HG02642 (cell line): Measurements from ENCODE around the gene SIX3.

Experiments used
- ATAC-seq: cut with Tn5 transposase; IDR thresholded peaks from one replicate; pipeline ENCODE4 v1.9.1; 2021; ENCODE audit warnings: mild to moderate bottlenecking; ENCODE audit not compliant: unreplicated experiment, poor library complexity

Gene SIX3

GRCh38 chr2:44930274-44931197 is 11.0 kb upstream of the SIX3 start:
- ATAC-seq = no peak

DNA sequence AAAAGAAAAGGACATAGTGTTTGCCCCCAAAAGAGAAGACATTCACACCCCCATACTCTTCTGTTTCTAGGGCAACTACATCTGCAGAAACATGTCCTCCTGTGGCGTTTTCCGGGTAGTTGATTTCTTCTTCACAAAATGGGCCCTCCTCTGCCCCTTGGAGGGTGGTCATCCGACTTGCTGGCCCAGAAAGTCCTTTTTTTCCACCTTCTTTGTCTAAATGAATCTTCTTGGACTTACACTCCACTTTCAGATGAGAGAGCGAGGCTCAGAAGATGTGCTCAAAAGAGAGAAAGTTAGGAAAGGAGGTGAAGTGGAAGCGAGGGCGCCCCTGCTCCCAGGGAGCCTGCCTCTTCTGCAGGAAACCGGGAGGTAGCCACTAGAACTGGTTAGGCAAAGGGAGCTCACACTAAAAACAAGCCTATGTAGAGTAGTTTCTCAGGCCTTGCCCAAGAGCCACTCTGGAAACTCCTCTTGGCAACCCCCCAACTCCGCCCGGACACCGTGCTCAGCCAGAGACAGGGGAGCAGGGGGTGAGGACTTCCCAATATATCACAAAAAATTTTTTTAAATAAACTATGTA is 10.2 kb upstream of the SIX3 start:
- no peak for ATAC-seq

- ATAC-seq = no peak
These were observed 9.4 kb upstream of the SIX3 start for GRCh38 chr2:44932079-44932478.

- no peak for ATAC-seq
These were observed 8.7 kb upstream of the SIX3 start for GRCh38 chr2:44932564-44933392.

DNA sequence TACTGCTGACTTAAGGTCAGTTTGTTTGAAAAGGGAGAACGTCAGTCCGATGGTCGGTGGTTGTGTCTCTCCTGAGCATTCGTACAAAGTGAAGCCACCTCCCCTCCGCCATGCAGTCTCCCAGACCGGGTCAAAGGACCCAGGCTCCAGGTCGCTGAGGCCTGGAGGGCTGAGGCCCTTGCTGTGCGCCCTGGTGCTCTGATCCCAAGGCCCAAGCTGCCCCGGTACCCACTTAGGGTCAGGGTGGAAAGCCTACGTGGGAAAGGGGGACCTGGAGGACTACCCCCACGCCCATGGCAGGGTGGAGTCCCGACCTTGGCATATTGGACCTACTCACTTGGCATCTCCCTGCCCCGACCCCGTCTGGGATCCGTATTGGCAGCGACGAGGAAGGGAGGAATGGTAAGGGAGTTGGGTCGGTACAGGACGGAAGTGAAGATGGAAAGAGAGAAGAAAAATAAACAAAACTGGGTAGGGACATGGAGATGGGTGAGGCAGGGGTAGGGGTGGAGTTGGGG is 8.0 kb upstream of the SIX3 start:
- no peak for ATAC-seq

DNA sequence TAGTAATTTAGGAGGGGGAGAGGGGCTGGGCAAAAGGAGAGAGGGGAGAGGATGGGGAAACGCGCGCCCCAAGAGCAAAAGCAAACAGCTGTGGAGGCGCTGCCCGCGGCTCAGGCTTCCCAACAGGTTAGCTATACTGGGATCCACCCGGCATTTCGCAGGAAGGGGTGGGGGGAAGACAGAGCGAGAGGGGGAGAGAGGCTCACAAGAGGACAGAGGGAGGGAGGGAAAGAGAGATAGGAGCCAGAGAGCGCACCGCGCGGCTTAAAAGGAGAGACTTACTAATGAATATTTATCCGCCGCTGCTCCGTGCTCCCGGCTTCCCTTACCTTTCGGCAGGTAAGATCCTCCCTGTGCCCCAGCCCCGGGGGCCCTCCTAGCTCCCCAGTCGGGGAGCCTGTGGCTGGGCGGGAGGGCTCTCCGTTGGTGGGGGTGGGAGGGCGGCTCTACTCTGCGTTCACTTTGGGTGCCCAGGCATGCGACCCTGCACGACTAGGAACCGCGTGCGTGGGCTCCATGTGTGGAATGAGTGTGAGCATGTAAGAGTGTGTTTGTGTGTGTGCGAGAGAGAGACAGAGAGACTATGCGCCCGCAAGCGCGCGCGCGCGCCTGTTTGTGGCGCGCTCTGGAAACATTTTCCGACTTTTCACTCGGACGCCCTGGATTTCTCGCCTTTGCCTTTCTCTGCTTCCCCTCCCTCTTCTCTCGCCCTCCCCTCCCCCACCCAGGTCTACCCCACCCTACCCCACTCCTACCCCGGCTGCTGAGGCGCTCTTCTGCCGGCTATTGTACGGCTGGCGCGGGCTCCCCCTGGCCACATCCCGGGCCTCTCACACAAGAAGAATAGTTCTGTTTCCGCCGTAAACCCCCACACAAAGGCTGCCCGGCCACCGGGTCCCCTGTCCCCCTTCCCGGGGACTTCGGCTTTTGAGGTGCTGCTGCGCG is 7.2 kb upstream of the SIX3 start:
- no peak for ATAC-seq

DNA sequence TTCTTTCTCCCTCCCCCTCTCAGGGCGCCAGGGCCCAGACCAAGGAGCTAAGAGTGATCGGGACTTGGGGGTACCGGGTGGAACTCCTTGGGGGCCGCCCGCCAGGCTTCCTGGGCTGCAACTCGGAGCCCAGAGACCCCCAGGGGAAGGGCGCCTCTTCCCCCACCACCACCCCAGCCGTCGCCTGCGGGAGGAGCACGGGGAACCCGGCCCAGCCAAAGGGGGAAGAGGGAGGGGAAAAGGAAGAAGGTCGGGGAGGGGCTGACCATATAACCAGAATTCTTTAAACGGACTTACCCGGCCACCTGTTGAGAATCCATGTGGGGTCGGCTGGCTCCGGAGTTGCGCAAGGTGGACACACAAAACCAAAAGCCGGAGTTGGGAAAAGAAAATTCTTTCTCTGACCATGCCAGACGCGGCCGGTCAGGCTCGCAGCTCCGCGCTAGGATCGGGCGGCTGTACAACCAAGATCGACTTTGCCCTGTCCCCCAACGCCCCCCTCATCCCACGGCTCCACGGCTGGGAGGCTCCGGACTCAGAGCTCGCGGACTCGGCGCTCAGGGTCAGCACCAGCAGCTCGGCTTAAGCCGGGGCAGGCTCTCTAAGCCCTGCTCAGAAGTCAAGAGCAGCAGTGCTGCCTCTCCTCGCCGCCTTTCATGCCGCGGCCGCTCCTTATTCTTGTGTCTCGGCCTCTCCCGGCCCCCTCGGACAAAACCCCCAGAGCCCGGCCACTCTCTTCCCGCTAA is 6.3 kb upstream of the SIX3 start:
- no peak for ATAC-seq

DNA sequence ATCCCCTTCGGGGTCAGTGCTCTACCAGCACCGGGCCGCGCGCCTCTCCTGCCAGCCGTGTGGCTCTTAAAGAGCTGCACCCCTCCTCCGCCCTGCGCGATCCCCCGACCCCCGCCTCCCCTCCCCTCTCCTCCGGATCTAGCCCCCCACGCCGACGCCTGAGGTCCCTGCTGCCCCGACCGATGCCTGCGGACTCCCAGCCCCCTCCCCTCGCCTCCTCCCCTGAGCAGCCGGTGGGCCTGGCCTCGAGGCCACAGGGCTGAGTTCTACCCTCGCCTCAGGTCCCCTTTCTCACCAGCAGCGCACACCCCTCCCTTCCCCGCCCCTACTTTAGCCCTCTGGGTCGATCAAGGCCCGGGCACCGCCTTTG is 5.8 kb upstream of the SIX3 start:
- ATAC-seq = no peak

- no peak for ATAC-seq
These were observed 5.2 kb upstream of the SIX3 start for GRCh38 chr2:44936275-44936674.

- ATAC-seq = no peak
These were observed 4.5 kb upstream of the SIX3 start for GRCh38 chr2:44936715-44937687.

- ATAC-seq = no peak
These were observed 3.7 kb upstream of the SIX3 start for GRCh38 chr2:44937688-44938240.

GRCh38 chr2:44938287-44939105 is 3.0 kb upstream of the SIX3 start:
- ATAC-seq = no peak

DNA sequence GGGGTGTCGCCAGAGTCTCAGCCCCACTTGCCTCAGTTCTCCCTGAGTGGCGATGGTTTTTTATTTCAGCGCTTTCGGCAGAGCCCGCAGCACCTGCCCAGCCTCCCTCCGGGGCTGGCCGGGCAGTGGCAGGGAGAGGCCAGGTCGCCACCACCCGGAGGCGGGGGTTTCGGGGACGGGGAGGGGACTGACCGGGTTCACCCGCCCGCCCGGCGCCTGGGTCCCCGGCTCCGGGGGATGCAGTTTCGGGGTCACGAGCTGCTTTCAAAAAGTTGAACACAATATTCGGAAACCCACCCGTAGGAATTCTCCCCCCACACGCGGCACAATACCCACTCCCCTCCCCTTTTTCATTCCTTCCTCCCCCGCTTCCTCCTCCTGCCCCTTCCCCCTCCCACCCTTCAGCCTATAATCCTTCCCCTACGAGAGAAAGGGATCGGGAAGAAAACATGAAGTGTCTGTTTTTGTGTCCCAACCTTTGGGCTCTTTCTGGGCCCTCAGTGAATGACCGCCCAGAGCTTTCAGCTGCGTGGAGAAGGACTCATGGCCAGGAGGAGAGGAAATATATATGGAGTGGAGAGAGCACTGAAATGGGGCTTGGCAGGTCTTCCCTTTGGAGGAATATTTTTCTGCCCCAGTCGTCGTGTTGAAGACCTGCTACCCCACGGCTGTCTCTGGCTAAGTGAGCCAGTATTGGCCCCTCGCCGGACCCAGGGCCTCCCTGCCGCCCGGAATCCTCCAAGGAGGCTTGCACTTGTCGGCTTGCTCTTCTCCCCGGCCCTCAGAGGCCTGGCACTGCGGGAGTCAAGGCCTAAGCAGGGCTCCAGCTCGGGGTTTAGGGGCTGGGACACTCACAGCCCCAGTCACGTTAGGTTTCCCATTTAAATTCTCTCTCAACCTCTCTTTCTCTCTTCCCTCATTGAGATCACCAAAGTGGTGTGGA is 2.1 kb upstream of the SIX3 start:
- ATAC-seq = no peak

DNA sequence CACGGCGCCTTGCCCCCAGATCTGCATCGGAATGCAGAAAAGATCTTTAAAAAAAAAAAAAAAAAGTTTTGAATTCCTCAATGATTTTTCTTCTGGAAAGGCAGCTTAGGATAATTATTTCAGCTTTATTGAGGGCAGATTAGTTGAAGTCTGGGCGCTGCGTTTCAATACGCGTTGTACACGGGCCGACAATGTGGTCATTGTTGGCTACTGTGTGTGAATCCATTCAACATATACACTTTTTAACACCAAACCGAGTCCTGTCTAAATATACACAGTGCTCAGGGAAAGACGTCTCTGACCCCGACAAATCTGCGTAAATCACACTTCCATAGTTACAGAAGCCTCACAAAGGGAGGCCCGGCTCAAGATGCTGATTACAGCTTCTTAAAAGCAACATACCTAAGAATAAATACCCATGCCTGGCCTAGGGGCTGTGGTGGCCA is 1.4 kb upstream of the SIX3 start:
- no peak for ATAC-seq

DNA sequence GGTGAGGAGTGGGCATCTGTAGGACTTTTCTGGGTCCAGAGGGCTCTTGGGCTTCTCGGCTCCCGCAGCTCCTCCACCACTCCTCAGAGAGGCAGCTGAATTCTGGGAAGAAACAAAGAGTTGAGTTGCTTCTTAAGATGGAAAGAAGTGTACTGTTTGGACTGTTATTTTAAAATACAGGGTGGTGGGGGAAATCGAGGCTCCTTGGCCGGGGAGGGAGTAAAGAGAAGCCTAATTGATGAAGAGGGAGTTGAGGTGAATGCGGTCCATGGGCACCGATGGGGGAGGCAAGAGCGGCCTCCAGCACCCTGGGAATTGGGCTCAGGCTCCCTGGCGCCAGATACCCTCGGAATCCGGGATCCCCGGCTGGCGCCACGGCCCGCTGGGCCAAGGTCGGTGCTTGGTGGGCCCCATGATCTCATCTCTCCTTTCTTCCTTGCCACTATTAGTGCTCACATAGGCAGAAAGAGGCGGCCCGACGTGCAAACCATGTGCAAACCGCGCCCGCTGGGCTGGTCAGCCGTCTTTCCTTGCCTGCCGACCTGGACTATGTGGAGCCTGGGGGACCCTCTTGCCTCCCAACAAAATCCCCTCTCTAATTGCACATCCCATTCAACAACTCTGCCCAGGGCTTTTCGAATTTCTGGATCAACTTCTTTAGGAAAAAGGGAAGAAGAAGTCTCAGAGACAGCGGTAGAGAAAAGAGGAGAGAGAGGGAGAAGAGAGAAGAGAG is 604 bp upstream of the SIX3 start:
- ATAC-seq = no peak
